A549 (cell line): Measurements from ENCODE around the gene ZNF205. TPM values are rescaled to one million over a fixed set of nuclear protein-coding genes. Genes with fewer than 3 reads are reported as not detected.

Source experiments
- ATAC-seq, 2 experiments: fragments of 200-7000 bp in 1 of 2; fragments of >200 bp in 1 of 2; cut with Nextera tagmentation in 1 of 2; cut with Tn5 transposase in 1 of 2; 3 replicates each; pipeline versions ENCODE4 v1.8.0 to v1.9.1; 2018 to 2020; ENCODE audit warnings: mild to moderate bottlenecking in 1 of 2, moderate library complexity in 1 of 2
- CTCF ChIA-PET: fragments of 300-600 bp; sonication (Branson Sonifier 250); formaldehyde crosslinking; extraction: SDS; loops from one replicate; lab custom pipeline; 2021; ENCODE audit warnings: antibody characterized with exemption, inconsistent platforms; lab: Yijun Ruan, JAX
- POLR2A ChIA-PET: fragments of 350-600 bp; formaldehyde crosslinking; extraction: SDS; loops from one replicate; lab custom pipeline; 2021; ENCODE audit warnings: antibody characterized with exemption, inconsistent platforms; lab: Yijun Ruan, JAX
- DNase-seq, 2 experiments: peaks; one replicate each; pipeline versions ENCODE4 v3.0.0 to v3.0.0-alpha.2; 2011 to 2016; ENCODE audit warnings: low read depth in 1 of 2, low spot score in 1 of 2
- FAIRE-seq: peaks from 2 replicates; lab custom pipeline; 2011; peaks lifted over from hg19 to GRCh38; lab: Jason Lieb, UNC
- H3K27ac ChIP-seq, 2 experiments: fragments of >200 bp; sonication (Bioruptor Twin); formaldehyde crosslinking; 3 replicates each; pipeline ENCODE4 v1.5.1; 2016 to 2017
- H3K4me1 ChIP-seq: fragments of >200 bp; sonication (Bioruptor Twin); formaldehyde crosslinking; 3 replicates; pipeline ENCODE4 v1.6.1; 2016
- H3K4me2 ChIP-seq: fragments of >200 bp; sonication (Bioruptor Twin); formaldehyde crosslinking; 3 replicates; pipeline ENCODE4 v1.6.1; 2016
- H3K4me3 ChIP-seq: fragments of >200 bp; sonication (Bioruptor Twin); formaldehyde crosslinking; 3 replicates; pipeline ENCODE4 v1.5.1; 2016
- H3K9me3 ChIP-seq: fragments of >200 bp; sonication (Bioruptor Twin); formaldehyde crosslinking; 3 replicates; pipeline ENCODE4 v1.6.1; 2016
- BCL3 ChIP-seq: fragments of >200 bp; sonication (Bioruptor Twin); formaldehyde crosslinking; IDR thresholded peaks from 3 replicates; pipeline ENCODE4 v1.6.1; 2016
- CBX2 ChIP-seq: fragments of 200-600 bp; sonication (generic); IDR thresholded peaks from 2 replicates; pipeline ENCODE4 v1.6.1; 2016; ENCODE audit warnings: low read depth, mild to moderate bottlenecking, borderline replicate concordance
- CEBPB ChIP-seq, 2 experiments: fragments of >200 bp in 1 of 2; sonication (Bioruptor Twin) in 1 of 2; formaldehyde crosslinking in 1 of 2; IDR thresholded peaks; 2 replicates each; pipeline ENCODE4 v1.6.1; 2012 to 2016
- CTCF ChIP-seq: fragments of >200 bp; sonication (Bioruptor Twin); formaldehyde crosslinking; IDR thresholded peaks from 3 replicates; pipeline ENCODE4 v1.5.1; 2016
- EHMT2 ChIP-seq: fragments of 200-600 bp; sonication (generic); IDR thresholded peaks from 2 replicates; pipeline ENCODE4 v1.6.1; 2016; ENCODE audit warnings: antibody characterized with exemption, low read depth, mild to moderate bottlenecking, moderate library complexity
- ELK1 ChIP-seq: fragments of 150-350 bp; IDR thresholded peaks from 2 replicates; pipeline ENCODE4 v1.6.1; 2014; ENCODE audit warnings: low read depth, mild to moderate bottlenecking, low read length
- EP300 ChIP-seq, 2 experiments: fragments of >200 bp; sonication (Bioruptor Twin); formaldehyde crosslinking; IDR thresholded peaks; 2 replicates in 1 of 2; 3 replicates in 1 of 2; pipeline ENCODE4 v1.6.1; 2016 to 2017
- ESRRA ChIP-seq: fragments of 150-350 bp; IDR thresholded peaks from 2 replicates; pipeline ENCODE4 v1.6.1; 2014; ENCODE audit warnings: mild to moderate bottlenecking, low read length, borderline replicate concordance
- FOSL2 ChIP-seq, 2 experiments: fragments of 450-650 bp in 1 of 2; fragments of >200 bp in 1 of 2; sonication (Bioruptor Twin) in 1 of 2; formaldehyde crosslinking; IDR thresholded peaks; 2 replicates each; pipeline versions ENCODE4 v1.5.0 to v1.6.1; 2016 to 2020; ENCODE audit warnings: mild to moderate bottlenecking in 1 of 2, moderate library complexity in 1 of 2
- HDAC2 ChIP-seq: fragments of 200-600 bp; sonication (generic); IDR thresholded peaks from 2 replicates; pipeline ENCODE4 v1.6.1; 2016
- HES2 ChIP-seq: fragments of >200 bp; sonication (Bioruptor Twin); formaldehyde crosslinking; IDR thresholded peaks from 2 replicates; pipeline ENCODE4 v1.6.1; 2016
- HOXA7 ChIP-seq: fragments of 250-450 bp; sonication (Bioruptor Pico); IDR thresholded peaks from 2 replicates; pipeline ENCODE4 v1.5.0; 2020; ENCODE audit warnings: mild to moderate bottlenecking, moderate library complexity
- JUNB ChIP-seq: fragments of >200 bp; sonication (Bioruptor Twin); formaldehyde crosslinking; IDR thresholded peaks from 2 replicates; pipeline ENCODE4 v1.6.1; 2016
- KDM5A ChIP-seq: fragments of 200-600 bp; sonication (generic); IDR thresholded peaks from 2 replicates; pipeline ENCODE4 v1.6.1; 2016; ENCODE audit warnings: antibody characterized with exemption, mild to moderate bottlenecking
- NFE2L2 ChIP-seq: fragments of 150-350 bp; conservative IDR thresholded peaks from 2 replicates; pipeline ENCODE4 v1.6.1; 2014; ENCODE audit warnings: low read length
- NPAS2 ChIP-seq: fragments of 250-450 bp; sonication (Bioruptor Pico); IDR thresholded peaks from 2 replicates; pipeline ENCODE4 v1.8.0; 2022; ENCODE audit warnings: mild to moderate bottlenecking, moderate library complexity, borderline replicate concordance
- NR3C1 ChIP-seq: fragments of >200 bp; sonication (Bioruptor Twin); formaldehyde crosslinking; IDR thresholded peaks from 3 replicates; pipeline ENCODE4 v1.6.1; 2017
- PBX3 ChIP-seq: IDR thresholded peaks from 2 replicates; pipeline ENCODE4 v1.6.1; 2012
- PHF8 ChIP-seq: fragments of 200-600 bp; sonication (generic); IDR thresholded peaks from 2 replicates; pipeline ENCODE4 v1.6.1; 2016; ENCODE audit warnings: low read depth, mild to moderate bottlenecking, antibody characterized with exemption, moderate library complexity, borderline replicate concordance
- POLR2A ChIP-seq: IDR thresholded peaks from 2 replicates; pipeline ENCODE4 v1.6.1; 2012; ENCODE audit warnings: mild to moderate bottlenecking, low read length
- POLR2AphosphoS2 ChIP-seq: conservative IDR thresholded peaks from 2 replicates; pipeline ENCODE4 v1.6.1; 2012; ENCODE audit warnings: low read length, improper control_type of control experiment, inconsistent platforms
- RCOR1 ChIP-seq: fragments of 150-350 bp; IDR thresholded peaks from 2 replicates; pipeline ENCODE4 v1.6.1; 2014; ENCODE audit warnings: antibody characterized with exemption, low read length, low read depth
- REST ChIP-seq: fragments of 200-600 bp; sonication (generic); IDR thresholded peaks from 2 replicates; pipeline ENCODE4 v1.6.1; 2016; ENCODE audit warnings: antibody characterized with exemption, mild to moderate bottlenecking, moderate library complexity
- RFX5 ChIP-seq: fragments of 450-650 bp; IDR thresholded peaks from 2 replicates; pipeline ENCODE4 v1.7.1; 2014; ENCODE audit warnings: antibody characterized with exemption, mild to moderate bottlenecking, moderate library complexity
- SMC3 ChIP-seq: fragments of >200 bp; sonication (Bioruptor Twin); formaldehyde crosslinking; IDR thresholded peaks from 3 replicates; pipeline ENCODE4 v1.6.1; 2018; ENCODE audit warnings: inconsistent platforms
- TFCP2L1 ChIP-seq: fragments of 250-450 bp; sonication (Bioruptor Pico); IDR thresholded peaks from 2 replicates; pipeline ENCODE4 v1.5.0; 2021; ENCODE audit warnings: mild to moderate bottlenecking
- TP53 ChIP-seq: fragments of 250-450 bp; sonication (Bioruptor Pico); IDR thresholded peaks from 2 replicates; pipeline ENCODE4 v1.5.0; 2021; ENCODE audit warnings: mild to moderate bottlenecking, moderate library complexity
- USF2 ChIP-seq: fragments of 450-650 bp; IDR thresholded peaks from 2 replicates; pipeline ENCODE4 v1.6.1; 2014; ENCODE audit warnings: antibody characterized with exemption
- ZC3H11A ChIP-seq: fragments of 450-650 bp; IDR thresholded peaks from 2 replicates; pipeline ENCODE4 v1.6.1; 2014; ENCODE audit warnings: antibody characterized with exemption, mild to moderate bottlenecking
- ZNF302 ChIP-seq: fragments of 250-450 bp; sonication (Bioruptor Pico); IDR thresholded peaks from 2 replicates; pipeline ENCODE4 v1.9.0; 2021; ENCODE audit warnings: inconsistent platforms, mild to moderate bottlenecking, moderate library complexity
- WGBS: methylation state at CpG from one replicate; pipeline ENCODE4 v1.1.6; 2017; ENCODE audit errors: missing lambda C conversion rate; 5-methylcytosine and 5-hydroxymethylcytosine counted together
- polyA plus RNA-seq, 4 experiments: library from polyadenylated mRNA; depleted of rRNA in 3 of 4; stranded (reverse); fragments of >200 nt; fragmentation: RNase III in 1 of 4; extraction: RNeasy Plus Mini Kit Qiagen cat#74134 plus additional on column Dnase treatment in 1 of 4; gene quantifications; 2 replicates in 3 of 4; 3 replicates in 1 of 4; pipeline ENCODE4 v1.2.3, GENCODE V29; 2011 to 2017

The ZNF205 gene
- polyA plus RNA-seq, 2 of the 4 experiments (the other 2 are of a cell fraction): 4.3 to 9.6 TPM

- peak; percentile 94 to 95 for DNase-seq
- no peaks in the 10 kb centered on the region for H3K9me3 ChIP-seq
- ChIA-PET CTCF (interaction anchor here (1.0 to 4.7 kb wide), 8 partner anchors 9 to 127 kb away, joined by 3 to 36 read pairs (median 7); no protein-coding TSS in a partner anchor), POLR2A (interaction anchor here (0.6 to 5.8 kb wide), 13 partner anchors 10 to 130 kb away, joined by 3 to 43 read pairs (median 4); partner anchors contain the start of genes ZNF213 and ZNF263)
- ATAC-seq: peak; percentile 63 to 66
- H3K4me1 ChIP-seq: no peaks in the 10 kb centered on the region
- peak overlapping the region; percentile 89 to 96 for H3K27ac ChIP-seq
- no peak for FAIRE-seq
- H3K4me3 ChIP-seq: peak overlapping the region; percentile 95
- under 1% methylated on average over 41 of the region's 70 CpGs for whole genome bisulfite sequencing
- H3K4me2 ChIP-seq: peak overlapping the region; percentile 100
- TF ChIP-seq PHF8 (peak; percentile 47; the same call in 1 of the 2 replicates), ZNF302 (CRISPR knock-in tag) (no peak), FOSL2 (IDR thresholded peaks at IDR 0.05) (no peak), FOSL2 (CRISPR knock-in tag; IDR thresholded peaks at IDR 0.05) (no peak), ESRRA (no peak), EP300 (IDR thresholded peaks at IDR 0.05) (no peak), TP53 (CRISPR knock-in tag) (no peak), PBX3 (no peak), RFX5 (no peak), USF2 (no peak), NPAS2 (CRISPR knock-in tag) (no peak), RCOR1 (no peak), POLR2A (0 out of 2 replicates have a peak, but pooled peaks have one; percentile 6), NFE2L2 (no peak), CBX2 (no peak), ELK1 (no peak), EHMT2 (no peak), HOXA7 (CRISPR knock-in tag) (no peak), NR3C1 (no peak), ZC3H11A (no peak), HES2 (no peak), REST (no peak), HDAC2 (no peak), KDM5A (no peak), POLR2AphosphoS2 (no peak), TFCP2L1 (CRISPR knock-in tag) (no peak), SMC3 (no peak), BCL3 (0 out of 3 replicates have a peak, but pooled peaks have one; percentile 51), CTCF (no peak), CEBPB (IDR thresholded peaks at IDR 0.05) (no peak), JUNB (no peak)
Observed at GRCh38 chr16:3158510-3159314, 46.3 kb downstream of the ZNF205 start.
